B cell (primary cell): ENCODE results near the gene HOXA3. TPM values are rescaled to one million over a fixed set of nuclear protein-coding genes. Genes with fewer than 3 reads are reported as not detected.

Experiments used
- ATAC-seq: fragments of 200-7000 bp; cut with Tn5 transposase; one replicate; pipeline ENCODE4 v1.10.0; 2021; ENCODE audit warnings: low read depth, mild to moderate bottlenecking, moderate number of reproducible peaks, moderate library complexity
- CTCF ChIA-PET: fragments of 350-600 bp; sonication (Branson Sonifier 250); formaldehyde crosslinking; loops from one replicate; lab custom pipeline; 2021; ENCODE audit warnings: antibody characterized with exemption, inconsistent platforms; lab: Charles Lee
- POLR2A ChIA-PET: fragments of 350-600 bp; sonication (Branson Sonifier 250); formaldehyde crosslinking; loops from one replicate; lab custom pipeline; 2021; ENCODE audit warnings: antibody characterized with exemption; lab: Charles Lee
- DNase-seq: peaks from one replicate; pipeline ENCODE4 v3.0.0; 2013
- H2AFZ ChIP-seq: 2 replicates; pipeline ENCODE4 v1.6.1; 2012; ENCODE audit warnings: mild to moderate bottlenecking, low read depth, low read length; ENCODE audit not compliant: insufficient read depth, poor library complexity, severe bottlenecking
- H3K27ac ChIP-seq, 2 donors: 1 replicate in 1 of 2; 2 replicates in 1 of 2; pipeline ENCODE4 v1.5.1; 2012 to 2013; ENCODE audit warnings: low read length in 2 of 2, mild to moderate bottlenecking in 2 of 2, moderate library complexity in 1 of 2
- H3K27me3 ChIP-seq, 4 experiments: fragments of 200-600 bp in 1 of 4; sonication (generic) in 1 of 4; replicated peaks in 1 of 4; 1 replicate in 2 of 4; 2 replicates in 2 of 4; pipeline versions ENCODE4 v1.6.1 to v1.7.0; 2013 to 2016; ENCODE audit warnings: low read length in 3 of 4, mild to moderate bottlenecking in 2 of 4, mixed read lengths in 1 of 4, moderate library complexity in 1 of 4; ENCODE audit not compliant: insufficient read depth in 4 of 4, control insufficient read depth in 3 of 4; ENCODE audit errors: control extremely low read depth in 1 of 4
- H3K36me3 ChIP-seq, 2 experiments: replicated peaks in 1 of 2; 1 replicate in 1 of 2; 2 replicates in 1 of 2; pipeline versions ENCODE4 v1.6.1 to v1.7.1; 2013; ENCODE audit warnings: low read length in 1 of 2; ENCODE audit not compliant: insufficient read depth in 2 of 2, control insufficient read depth in 1 of 2; ENCODE audit errors: control extremely low read depth in 1 of 2, extremely low read depth in 1 of 2
- H3K4me1 ChIP-seq, 2 donors: fragments of 200-600 bp in 1 of 2; sonication (generic) in 1 of 2; 1 replicate in 1 of 2; 2 replicates in 1 of 2; pipeline versions ENCODE4 v1.5.1 to v1.6.1; 2013 to 2017; ENCODE audit warnings: low read length in 2 of 2; ENCODE audit not compliant: control insufficient read depth in 2 of 2, insufficient read depth in 2 of 2
- H3K4me2 ChIP-seq: replicated peaks from 2 replicates; pipeline ENCODE3; 2012; ENCODE audit warnings: mild to moderate bottlenecking, low read depth, low read length; ENCODE audit not compliant: poor library complexity, severe bottlenecking
- H3K4me3 ChIP-seq, 5 experiments: fragments of 200-600 bp in 1 of 5; sonication (generic) in 1 of 5; 1 replicate in 3 of 5; 2 replicates in 2 of 5; pipeline versions ENCODE4 v1.5.1 to v1.7.0; 2011 to 2016; ENCODE audit warnings: low read length in 4 of 5, mild to moderate bottlenecking in 4 of 5, low read depth in 2 of 5, control low read depth in 1 of 5, moderate library complexity in 1 of 5; ENCODE audit not compliant: insufficient read depth in 1 of 5; ENCODE audit errors: control extremely low read depth in 1 of 5, extremely low read depth in 1 of 5
- H3K79me2 ChIP-seq: fragments of 200-600 bp; sonication (generic); one replicate; pipeline ENCODE4 v1.6.0; 2016; ENCODE audit warnings: low read length; ENCODE audit not compliant: control insufficient read depth, insufficient read depth
- H3K9ac ChIP-seq: fragments of 200-600 bp; sonication (generic); 2 replicates; pipeline ENCODE4 v1.6.1; 2017; ENCODE audit warnings: mild to moderate bottlenecking, low read length, moderate library complexity
- H3K9me3 ChIP-seq, 3 donors: one replicate each; pipeline versions ENCODE4 v1.6.1 to v1.7.1; 2013; ENCODE audit warnings: low read length in 2 of 3; ENCODE audit not compliant: control insufficient read depth in 2 of 3, insufficient read depth in 1 of 3; ENCODE audit errors: control extremely low read depth in 1 of 3
- H4K20me1 ChIP-seq: 2 replicates; pipeline ENCODE4 v1.6.0; 2012; ENCODE audit warnings: mild to moderate bottlenecking, low read length; ENCODE audit not compliant: insufficient read depth, control insufficient read depth, poor library complexity, severe bottlenecking
- H3K27ac Mint-ChIP-seq: one replicate; pipeline ENCODE4 v1.8.0; 2021; ENCODE audit warnings: mixed read lengths
- H3K27me3 Mint-ChIP-seq: one replicate; pipeline ENCODE4 v1.8.0; 2021; ENCODE audit warnings: mixed read lengths
- H3K4me1 Mint-ChIP-seq: one replicate; pipeline ENCODE4 v1.8.0; 2021; ENCODE audit warnings: mixed read lengths
- H3K4me3 Mint-ChIP-seq: one replicate; pipeline ENCODE4 v1.8.0; 2021; ENCODE audit warnings: mixed read lengths
- H3K9me3 Mint-ChIP-seq: one replicate; pipeline ENCODE4 v1.8.0; 2022; ENCODE audit warnings: mixed read lengths; ENCODE audit not compliant: insufficient read depth
- CTCF ChIP-seq: fragments of 200-600 bp; IDR thresholded peaks from one replicate; pipeline ENCODE4 v1.8.0; 2022; ENCODE audit warnings: antibody characterized with exemption, mild to moderate bottlenecking
- EZH2 ChIP-seq: IDR thresholded peaks from 2 replicates; pipeline ENCODE4 v1.6.1; 2012; ENCODE audit warnings: borderline replicate concordance, low read depth, mild to moderate bottlenecking, moderate library complexity, low read length; ENCODE audit not compliant: insufficient read depth, poor library complexity, severe bottlenecking
- WGBS: methylation state at CpG from one replicate; pipeline ENCODE4 v1.1.5; 2013; ENCODE audit warnings: missing lambda C conversion rate; ENCODE audit not compliant: insufficient coverage; 5-methylcytosine and 5-hydroxymethylcytosine counted together
- intact Hi-C: fragments of 100-400 bp; cut with micrococcal nuclease; formaldehyde crosslinking; loops from one replicate; pipeline ENCODE4 v1.10.0; 2022
- polyA plus RNA-seq: library from polyadenylated mRNA; depleted of rRNA; stranded (reverse); fragments of >200 nt; gene quantifications from 2 replicates; pipeline ENCODE4 v1.2.3, GENCODE V29; 2012
- total RNA-seq, 2 donors: library from RNA; stranded (reverse); fragments of 120-200 nt in 1 of 2; gene quantifications; 1 replicate in 1 of 2; 2 replicates in 1 of 2; pipeline versions ENCODE4 v1.2.3 to v1.2.4, GENCODE V29; 2013 to 2022

The HOXA3 gene
- total and polyA plus RNA-seq, 2 donors (not counting 1 experiment from before 2014, with no cell fraction given): 0.07 TPM; not detected in 1

- intact Hi-C loops: loop anchor here (1.0 kb wide), 1 partner anchor 11 kb away; no protein-coding TSS in a partner anchor
- ChIA-PET CTCF (interaction anchor here (0.7 to 2.8 kb wide), 8 partner anchors 9 to 1306 kb away, joined by 3 to 10 read pairs (median 4); no protein-coding TSS in a partner anchor), POLR2A (interaction anchor here (0.8 kb wide), 1 partner anchor 22 kb away, joined by 3 read pairs; no protein-coding TSS in a partner anchor)
- Histone ChIP-seq H3K4me2 (peak overlapping the region; percentile 93), H3K27me3 (peaks cover 0 to 96% (median 81%) of the 10 kb centered on the region in 4 experiments), H3K79me2 (no peaks in the 10 kb centered on the region), H3K36me3 (no peaks in the 10 kb centered on the region), H3K9ac (peak overlapping the region; percentile 61), H3K27ac (no peak overlapping the region), H4K20me1 (peaks cover 8% of the 10 kb centered on the region), H3K4me1 (peaks cover 38 to 63% of the 10 kb centered on the region in 2 donors), H2AFZ (peak overlapping the region; percentile 64), H3K4me3 (peak overlapping the region in 3 of 5 experiments; percentile 36 to 55 (median 51)), H3K9me3 (peaks cover 0 to 64% (median 15%) of the 10 kb centered on the region in 3 donors)
- H3K9me3 Mint-ChIP-seq: no peaks in the 10 kb centered on the region
- ATAC-seq (no peak), DNase-seq (no peak)
- 3% methylated on average over 56 of the region's 58 CpGs for WGBS
- H3K27ac Mint-ChIP-seq: no peak overlapping the region
- H3K27me3 Mint-ChIP-seq: peaks cover 55% of the 10 kb centered on the region
- peak overlapping the region; percentile 54 for H3K4me3 Mint-ChIP-seq
- TF ChIP-seq EZH2 (no peak), CTCF (no peak)
- peaks cover 19% of the 10 kb centered on the region for H3K4me1 Mint-ChIP-seq
Observed at GRCh38 chr7:27172823-27173510, 20.6 kb upstream of the HOXA3 start.

- 9% methylated on average over 10 of the region's 10 CpGs for WGBS
- Histone ChIP-seq H2AFZ (no peak overlapping the region), H3K79me2 (no peaks in the 10 kb centered on the region), H3K27ac (no peak overlapping the region), H3K9me3 (peaks cover 0 to 68% (median 16%) of the 10 kb centered on the region in 3 donors), H3K4me3 (no peak overlapping the region), H3K27me3 (peaks cover 0 to 96% (median 80%) of the 10 kb centered on the region in 4 experiments), H3K4me1 (peaks cover 38 to 63% of the 10 kb centered on the region in 2 donors), H4K20me1 (peaks cover 8% of the 10 kb centered on the region), H3K4me2 (no peak overlapping the region), H3K36me3 (no peaks in the 10 kb centered on the region), H3K9ac (no peak overlapping the region)
- ChIA-PET CTCF (interaction anchor here (0.9 to 2.8 kb wide), 6 partner anchors 10 to 1306 kb away, joined by 3 to 10 read pairs (median 4); no protein-coding TSS in a partner anchor), POLR2A (no interaction called here)
- intact Hi-C loops: no loop called here
- Mint-ChIP-seq H3K27me3 (peaks cover 56% of the 10 kb centered on the region), H3K4me3 (peak overlapping the region; percentile 44), H3K4me1 (peaks cover 19% of the 10 kb centered on the region), H3K27ac (peak overlapping the region; percentile 23), H3K9me3 (no peaks in the 10 kb centered on the region)
- ATAC-seq (no peak), DNase-seq (peak; percentile 48)
- TF ChIP-seq CTCF (no peak), EZH2 (no peak)
Observed at GRCh38 chr7:27172315-27172774, 20.0 kb upstream of the HOXA3 start.
